Measurements from ENCODE around the gene TGFBI. TPM values are rescaled to one million over a fixed set of nuclear protein-coding genes. Genes with fewer than 3 reads are reported as not detected.

TGFBI gene
- total RNA-seq, 1 donor from 2014 or later = 2.3 TPM

- no peaks in the 10 kb centered on the region for H3K36me3 Mint-ChIP-seq (ENCODE audit: insufficient read depth)
- no peak overlapping the region for H3K4me3 Mint-ChIP-seq (ENCODE audit: low read depth)
- H3K4me1 Mint-ChIP-seq (ENCODE audit: low read depth) = peaks cover 2% of the 10 kb centered on the region
- DNase-seq (ENCODE audit: low spot score, unreplicated experiment) = no peak
- peaks cover 3% of the 10 kb centered on the region for H3K27me3 Mint-ChIP-seq
- no peak overlapping the region for H3K27ac Mint-ChIP-seq
- TF ChIP-seq CTCF (IDR thresholded peaks at IDR 0.05; ENCODE audit: unreplicated experiment) = no peak
- H3K9me3 Mint-ChIP-seq (ENCODE audit: low read depth) = peaks cover 7% of the 10 kb centered on the region
Observed at GRCh38 chr5:136065588-136065987, 36.8 kb downstream of the TGFBI start.

- H3K36me3 Mint-ChIP-seq (ENCODE audit: insufficient read depth) = no peaks in the 10 kb centered on the region
- no peak overlapping the region for H3K27ac Mint-ChIP-seq
- TF ChIP-seq CTCF (IDR thresholded peaks at IDR 0.05; ENCODE audit: unreplicated experiment) = no peak
- H3K9me3 Mint-ChIP-seq (ENCODE audit: low read depth) = peaks cover 7% of the 10 kb centered on the region
- H3K4me1 Mint-ChIP-seq (ENCODE audit: low read depth) = peaks cover 2% of the 10 kb centered on the region
- peaks cover 9% of the 10 kb centered on the region for H3K27me3 Mint-ChIP-seq
- no peak for DNase-seq (ENCODE audit: low spot score, unreplicated experiment)
- no peak overlapping the region for H3K4me3 Mint-ChIP-seq (ENCODE audit: low read depth)
Observed at GRCh38 chr5:136066661-136067271, 38.0 kb downstream of the TGFBI start.

GRCh38 chr5:136067422-136067821, 38.6 kb downstream of the TGFBI start:
- H3K4me3 Mint-ChIP-seq (ENCODE audit: low read depth) = no peak overlapping the region
- H3K4me1 Mint-ChIP-seq (ENCODE audit: low read depth) = peaks cover 6% of the 10 kb centered on the region
- no peak overlapping the region for H3K27ac Mint-ChIP-seq
- no peaks in the 10 kb centered on the region for H3K36me3 Mint-ChIP-seq (ENCODE audit: insufficient read depth)
- TF ChIP-seq CTCF (IDR thresholded peaks at IDR 0.05; ENCODE audit: unreplicated experiment) = no peak
- H3K27me3 Mint-ChIP-seq = peaks cover 9% of the 10 kb centered on the region
- DNase-seq (ENCODE audit: low spot score, unreplicated experiment) = no peak
- H3K9me3 Mint-ChIP-seq (ENCODE audit: low read depth) = peaks cover 7% of the 10 kb centered on the region

- Mint-ChIP-seq H3K4me1 (ENCODE audit: low read depth) (peaks cover 8% of the 10 kb centered on the region), H3K27me3 (peaks cover 6% of the 10 kb centered on the region), H3K9me3 (ENCODE audit: low read depth) (peaks cover 7% of the 10 kb centered on the region), H3K36me3 (ENCODE audit: insufficient read depth) (no peaks in the 10 kb centered on the region), H3K27ac (no peak overlapping the region), H3K4me3 (ENCODE audit: low read depth) (no peak overlapping the region)
- no peak for DNase-seq (ENCODE audit: low spot score, unreplicated experiment)
- TF ChIP-seq CTCF (IDR thresholded peaks at IDR 0.05; ENCODE audit: unreplicated experiment) = no peak
Observed at GRCh38 chr5:136070486-136071285, 41.9 kb downstream of the TGFBI start.

- Mint-ChIP-seq H3K36me3 (ENCODE audit: insufficient read depth) (no peaks in the 10 kb centered on the region), H3K27me3 (peaks cover 33% of the 10 kb centered on the region), H3K27ac (no peak overlapping the region), H3K9me3 (ENCODE audit: low read depth) (peaks cover 7% of the 10 kb centered on the region), H3K4me1 (ENCODE audit: low read depth) (peaks cover 7% of the 10 kb centered on the region), H3K4me3 (ENCODE audit: low read depth) (no peak overlapping the region)
- no peak for DNase-seq (ENCODE audit: low spot score, unreplicated experiment)
- TF ChIP-seq CTCF (IDR thresholded peaks at IDR 0.05; ENCODE audit: unreplicated experiment) = no peak
Observed at GRCh38 chr5:136073714-136074529, 45.1 kb downstream of the TGFBI start.

Measured in progenitor cell of endocrine pancreas (in vitro differentiated cells).